K562 (cell line): ENCODE measurements around the gene SMARCC1. TPM values are rescaled to one million over a fixed set of nuclear protein-coding genes. Genes with fewer than 3 reads are reported as not detected.

ENCODE experiments used
- CBFB ChIP-seq: sonication (generic); formaldehyde crosslinking; IDR thresholded peaks from 2 replicates; pipeline ENCODE4 v1.4.0; 2020; ENCODE audit warnings: mild to moderate bottlenecking, missing genetic modification reagents
- CREBBP ChIP-seq: IDR thresholded peaks from one replicate; pipeline ENCODE4 v1.6.1; 2012; ENCODE audit warnings: low read depth, mild to moderate bottlenecking, control low read depth, inconsistent platforms, low read length
- DNMT1 ChIP-seq: fragments of 450-650 bp; IDR thresholded peaks from 2 replicates; pipeline ENCODE4 v1.6.1; 2016; ENCODE audit warnings: antibody characterized with exemption, mild to moderate bottlenecking
- GATAD2A ChIP-seq: fragments of 450-650 bp; IDR thresholded peaks from 2 replicates; pipeline ENCODE4 v1.6.1; 2017
- NFIX ChIP-seq: fragments of 250-450 bp; sonication (Bioruptor Pico); IDR thresholded peaks from 2 replicates; pipeline ENCODE4 v1.4.0; 2020; ENCODE audit warnings: low read depth, mild to moderate bottlenecking, moderate library complexity
- NR1H2 ChIP-seq: sonication (generic); formaldehyde crosslinking; IDR thresholded peaks from 2 replicates; pipeline ENCODE4 v1.4.0; 2020; ENCODE audit warnings: mild to moderate bottlenecking, missing genetic modification reagents
- PHF8 ChIP-seq: fragments of 200-600 bp; sonication (generic); IDR thresholded peaks from 2 replicates; pipeline ENCODE4 v1.6.1; 2012; ENCODE audit warnings: mixed run types, mild to moderate bottlenecking, inconsistent platforms, low read length, moderate library complexity, borderline replicate concordance
- PHTF2 ChIP-seq: fragments of 250-450 bp; sonication (Bioruptor Pico); IDR thresholded peaks from 2 replicates; pipeline ENCODE4 v1.5.0; 2021; ENCODE audit warnings: mild to moderate bottlenecking
- SETDB1 ChIP-seq: IDR thresholded peaks from one replicate; pipeline ENCODE4 v1.6.1; 2012; ENCODE audit warnings: low read length, control low read depth, inconsistent platforms
- SIX5 ChIP-seq, 2 experiments: IDR thresholded peaks; 2 replicates each; pipeline ENCODE4 v1.6.1; 2011; ENCODE audit warnings: low read length in 2 of 2, borderline replicate concordance in 1 of 2, low read depth in 1 of 2, mild to moderate bottlenecking in 1 of 2, moderate library complexity in 1 of 2; ENCODE audit not compliant: insufficient read depth in 1 of 2
- SRSF3 ChIP-seq: fragments of 200-400 bp; formaldehyde crosslinking; IDR thresholded peaks from 2 replicates; pipeline ENCODE4 v1.6.1; 2016; ENCODE audit warnings: mild to moderate bottlenecking, low read length, moderate library complexity; ENCODE audit not compliant: insufficient read depth
- ZNF311 ChIP-seq: fragments of 250-450 bp; sonication (Bioruptor Pico); IDR thresholded peaks from 2 replicates; pipeline ENCODE4 v1.4.0; 2020; ENCODE audit warnings: mild to moderate bottlenecking, moderate library complexity
- ZNF551 ChIP-seq: fragments of 250-450 bp; sonication (Bioruptor Pico); IDR thresholded peaks from 2 replicates; pipeline ENCODE4 v1.5.0; 2021; ENCODE audit warnings: mild to moderate bottlenecking, moderate library complexity
- ZNF644 ChIP-seq: fragments of 200-800 bp; sonication (Bioruptor generic); IDR thresholded peaks from 2 replicates; pipeline ENCODE4 v1.6.1; 2016; ENCODE audit warnings: low read depth, missing genetic modification characterization, missing compliant biosample characterization
- ZNF707 ChIP-seq: fragments of 250-450 bp; sonication (Bioruptor Pico); conservative IDR thresholded peaks from 2 replicates; pipeline ENCODE4 v1.8.0; 2022; ENCODE audit warnings: inconsistent platforms, mild to moderate bottlenecking, moderate library complexity
- ZZZ3 ChIP-seq: fragments of 450-650 bp; IDR thresholded peaks from 2 replicates; pipeline ENCODE4 v1.6.1; 2016; ENCODE audit warnings: antibody characterized with exemption, mild to moderate bottlenecking, moderate library complexity
- polyA plus RNA-seq, 8 experiments: library from polyadenylated mRNA; depleted of rRNA in 4 of 8; stranded (reverse) in 5 of 8; unstranded in 3 of 8; fragments of >200 nt; fragmentation: Nextera tagmentation in 2 of 8; fragmentation: Illumina TruSeq in 1 of 8; extraction: Ambion mirVana in 2 of 8; extraction: Trizol in 1 of 8; gene quantifications; 2 replicates each; pipeline versions ENCODE4 v1.2.1 to v1.2.3, GENCODE V29; 2011 to 2014; ENCODE audit warnings: inconsistent platforms in 1 of 8, missing spikeins in 1 of 8
- total RNA-seq, 7 experiments: library from RNA; depleted of rRNA in 6 of 7; stranded (reverse); fragments of >200 nt in 6 of 7; fragmentation: Illumina TruSeq in 2 of 7; extraction: Trizol in 2 of 7; gene quantifications; 2 replicates each; pipeline versions ENCODE4 v1.2.1 to v1.2.3, GENCODE V29; 2011 to 2021; ENCODE audit warnings: low replicate concordance in 1 of 7
- TF ChIP-seq, protein P1 (sequence below): fragments of 450-650 bp; formaldehyde crosslinking; IDR thresholded peaks from 2 replicates; pipeline ENCODE4 v1.4.0; 2020; ENCODE audit warnings: mild to moderate bottlenecking
- TF ChIP-seq, protein P2 (sequence below), 3 experiments: IDR thresholded peaks in 2 of 3; conservative IDR thresholded peaks in 1 of 3; 2 replicates each; pipeline ENCODE4 v1.5.1; 2011 to 2012; ENCODE audit warnings: low read length in 3 of 3, mild to moderate bottlenecking in 3 of 3, control low read depth in 2 of 3, improper control_type of control experiment in 1 of 3, inconsistent platforms in 1 of 3, low read depth in 1 of 3, mixed read lengths in 1 of 3, moderate library complexity in 1 of 3; ENCODE audit not compliant: insufficient read depth in 2 of 3
- TF ChIP-seq, protein P3 (sequence below): fragments of 450-650 bp; conservative IDR thresholded peaks from 2 replicates; pipeline ENCODE4 v1.6.1; 2016; ENCODE audit warnings: missing genetic modification characterization, low read depth, mild to moderate bottlenecking, missing compliant biosample characterization, moderate library complexity
- TF ChIP-seq, protein P4 (sequence below): fragments of 450-650 bp; IDR thresholded peaks from 2 replicates; pipeline ENCODE4 v1.6.1; 2017; ENCODE audit warnings: antibody characterized with exemption
- TF ChIP-seq, protein P5 (sequence below): fragments of 250-450 bp; sonication (Bioruptor Pico); IDR thresholded peaks from 2 replicates; pipeline ENCODE4 v1.8.0; 2022; ENCODE audit warnings: moderate library complexity, mild to moderate bottlenecking, inconsistent platforms

SMARCC1 gene
- total and polyA plus RNA-seq, 9 of the 15 experiments (the other 6 are each of a cell fraction or from before 2014, with no cell fraction given) = 20.7 to 199 (median 66.0) TPM

DNA sequence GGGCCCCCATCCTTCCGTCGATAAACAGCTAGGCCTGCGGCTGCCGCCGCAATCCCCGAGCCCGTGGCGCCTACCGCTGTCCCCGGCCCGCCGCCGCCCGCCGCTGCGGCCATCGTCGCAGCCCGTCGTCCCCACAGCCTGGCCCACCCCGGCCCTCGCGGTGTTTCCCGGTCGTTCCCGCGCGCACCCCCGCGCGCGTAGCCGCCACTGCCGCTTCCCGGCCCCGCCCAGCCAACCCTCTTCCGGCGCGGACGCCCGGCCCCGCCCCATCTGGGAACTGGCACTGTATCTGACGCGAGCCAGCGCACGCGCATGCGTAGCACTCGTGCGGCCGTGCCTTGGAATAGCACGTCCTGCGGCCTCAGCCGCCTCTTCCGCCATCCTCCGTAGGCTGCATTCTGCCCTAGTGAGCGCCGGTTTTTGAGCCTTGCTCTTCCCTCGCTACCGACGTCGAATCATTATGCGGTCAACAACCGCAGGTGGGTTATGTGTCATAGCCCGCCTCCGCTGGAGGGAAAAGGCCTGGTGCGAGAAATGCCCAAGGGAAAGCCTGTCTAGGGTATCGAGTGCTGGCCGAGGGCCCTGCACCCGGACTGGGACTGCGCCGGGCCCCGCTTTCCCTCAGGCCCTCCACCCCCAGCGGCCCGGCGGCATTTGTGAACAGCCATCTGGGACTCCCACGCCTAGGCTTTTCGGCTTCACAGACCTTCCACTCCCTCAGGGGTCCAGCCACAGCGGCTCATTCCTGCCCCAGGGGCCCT is at the start of gene SMARCC1 (continued):
- TF ChIP-seq, protein P1, sequence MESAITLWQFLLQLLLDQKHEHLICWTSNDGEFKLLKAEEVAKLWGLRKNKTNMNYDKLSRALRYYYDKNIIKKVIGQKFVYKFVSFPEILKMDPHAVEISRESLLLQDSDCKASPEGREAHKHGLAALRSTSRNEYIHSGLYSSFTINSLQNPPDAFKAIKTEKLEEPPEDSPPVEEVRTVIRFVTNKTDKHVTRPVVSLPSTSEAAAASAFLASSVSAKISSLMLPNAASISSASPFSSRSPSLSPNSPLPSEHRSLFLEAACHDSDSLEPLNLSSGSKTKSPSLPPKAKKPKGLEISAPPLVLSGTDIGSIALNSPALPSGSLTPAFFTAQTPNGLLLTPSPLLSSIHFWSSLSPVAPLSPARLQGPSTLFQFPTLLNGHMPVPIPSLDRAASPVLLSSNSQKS = no peak
- TF ChIP-seq, protein P2, sequence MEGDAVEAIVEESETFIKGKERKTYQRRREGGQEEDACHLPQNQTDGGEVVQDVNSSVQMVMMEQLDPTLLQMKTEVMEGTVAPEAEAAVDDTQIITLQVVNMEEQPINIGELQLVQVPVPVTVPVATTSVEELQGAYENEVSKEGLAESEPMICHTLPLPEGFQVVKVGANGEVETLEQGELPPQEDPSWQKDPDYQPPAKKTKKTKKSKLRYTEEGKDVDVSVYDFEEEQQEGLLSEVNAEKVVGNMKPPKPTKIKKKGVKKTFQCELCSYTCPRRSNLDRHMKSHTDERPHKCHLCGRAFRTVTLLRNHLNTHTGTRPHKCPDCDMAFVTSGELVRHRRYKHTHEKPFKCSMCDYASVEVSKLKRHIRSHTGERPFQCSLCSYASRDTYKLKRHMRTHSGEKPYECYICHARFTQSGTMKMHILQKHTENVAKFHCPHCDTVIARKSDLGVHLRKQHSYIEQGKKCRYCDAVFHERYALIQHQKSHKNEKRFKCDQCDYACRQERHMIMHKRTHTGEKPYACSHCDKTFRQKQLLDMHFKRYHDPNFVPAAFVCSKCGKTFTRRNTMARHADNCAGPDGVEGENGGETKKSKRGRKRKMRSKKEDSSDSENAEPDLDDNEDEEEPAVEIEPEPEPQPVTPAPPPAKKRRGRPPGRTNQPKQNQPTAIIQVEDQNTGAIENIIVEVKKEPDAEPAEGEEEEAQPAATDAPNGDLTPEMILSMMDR (IDR thresholded peaks at IDR 0.05 in 2 of 3, conservative IDR thresholded peaks at IDR 0.05 in 1 of 3; ENCODE audit: insufficient read depth in 2 of 3, low read depth in 1 of 3, low read length in 3 of 3) = no peak; a peak in 1 of 6 replicates
- peak; percentile 95 for TF ChIP-seq PHF8
- TF ChIP-seq, protein P3, sequence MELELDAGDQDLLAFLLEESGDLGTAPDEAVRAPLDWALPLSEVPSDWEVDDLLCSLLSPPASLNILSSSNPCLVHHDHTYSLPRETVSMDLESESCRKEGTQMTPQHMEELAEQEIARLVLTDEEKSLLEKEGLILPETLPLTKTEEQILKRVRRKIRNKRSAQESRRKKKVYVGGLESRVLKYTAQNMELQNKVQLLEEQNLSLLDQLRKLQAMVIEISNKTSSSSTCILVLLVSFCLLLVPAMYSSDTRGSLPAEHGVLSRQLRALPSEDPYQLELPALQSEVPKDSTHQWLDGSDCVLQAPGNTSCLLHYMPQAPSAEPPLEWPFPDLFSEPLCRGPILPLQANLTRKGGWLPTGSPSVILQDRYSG (tag) = 0 out of 2 replicates have a peak, but pooled peaks have one; percentile 28
- TF ChIP-seq PHTF2 = peak; percentile 63; the same call in 1 of the 2 replicates
- TF ChIP-seq ZZZ3 = no peak
- TF ChIP-seq, protein P4, sequence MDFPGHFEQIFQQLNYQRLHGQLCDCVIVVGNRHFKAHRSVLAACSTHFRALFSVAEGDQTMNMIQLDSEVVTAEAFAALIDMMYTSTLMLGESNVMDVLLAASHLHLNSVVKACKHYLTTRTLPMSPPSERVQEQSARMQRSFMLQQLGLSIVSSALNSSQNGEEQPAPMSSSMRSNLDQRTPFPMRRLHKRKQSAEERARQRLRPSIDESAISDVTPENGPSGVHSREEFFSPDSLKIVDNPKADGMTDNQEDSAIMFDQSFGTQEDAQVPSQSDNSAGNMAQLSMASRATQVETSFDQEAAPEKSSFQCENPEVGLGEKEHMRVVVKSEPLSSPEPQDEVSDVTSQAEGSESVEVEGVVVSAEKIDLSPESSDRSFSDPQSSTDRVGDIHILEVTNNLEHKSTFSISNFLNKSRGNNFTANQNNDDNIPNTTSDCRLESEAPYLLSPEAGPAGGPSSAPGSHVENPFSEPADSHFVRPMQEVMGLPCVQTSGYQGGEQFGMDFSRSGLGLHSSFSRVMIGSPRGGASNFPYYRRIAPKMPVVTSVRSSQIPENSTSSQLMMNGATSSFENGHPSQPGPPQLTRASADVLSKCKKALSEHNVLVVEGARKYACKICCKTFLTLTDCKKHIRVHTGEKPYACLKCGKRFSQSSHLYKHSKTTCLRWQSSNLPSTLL = no peak
- peak; percentile 61; the same call in 1 of the 2 replicates for TF ChIP-seq GATAD2A
- TF ChIP-seq SRSF3 = 0 out of 2 replicates have a peak, but pooled peaks have one; percentile 58
- TF ChIP-seq SIX5 (IDR thresholded peaks at IDR 0.05; ENCODE audit: borderline replicate concordance in 1 of 2, insufficient read depth in 1 of 2, low read depth in 1 of 2, low read length in 2 of 2) = no peak
- TF ChIP-seq ZNF707 (CRISPR knock-in tag) = no peak
- TF ChIP-seq SETDB1 = no peak
- TF ChIP-seq NFIX = no peak
- no peak for TF ChIP-seq CREBBP
- no peak for TF ChIP-seq ZNF644 (tag)
- TF ChIP-seq ZNF311 (CRISPR knock-in tag) = no peak
- no peak for TF ChIP-seq ZNF551 (CRISPR knock-in tag)
- TF ChIP-seq, protein P5, sequence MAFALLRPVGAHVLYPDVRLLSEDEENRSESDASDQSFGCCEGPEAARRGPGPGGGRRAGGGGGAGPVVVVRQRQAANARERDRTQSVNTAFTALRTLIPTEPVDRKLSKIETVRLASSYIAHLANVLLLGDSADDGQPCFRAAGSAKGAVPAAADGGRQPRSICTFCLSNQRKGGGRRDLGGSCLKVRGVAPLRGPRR (CRISPR knock-in tag) = no peak
- no peak for TF ChIP-seq DNMT1
- TF ChIP-seq CBFB (CRISPR knock-in tag) = peak; percentile 88; the same call in 1 of the 2 replicates
- 0 out of 2 replicates have a peak, but pooled peaks have one; percentile 60 for TF ChIP-seq NR1H2
